HTERT RPE-1 (cell line): Measurements from ENCODE around the gene RHOC.

Experiments used
- in situ Hi-C: fragments of 300-500 bp; cut with MboI; formaldehyde crosslinking; loops from 4 replicates; pipeline ENCODE4 v1.14.3; 2020; ENCODE audit warnings: low sequenced_read_pairs

RHOC gene

GRCh38 chr1:112702420-112703261 is 4.3 kb downstream of the RHOC start:
- in situ Hi-C loops: no loop called here

GRCh38 chr1:112702067-112702395 is 4.9 kb downstream of the RHOC start:
- in situ Hi-C loops: no loop called here

GRCh38 chr1:112701227-112702066 is 5.5 kb downstream of the RHOC start:
- in situ Hi-C loops: no loop called here

GRCh38 chr1:112700290-112701226 is 6.4 kb downstream of the RHOC start:
- in situ Hi-C loops: no loop called here

GRCh38 chr1:112699425-112700144 is 7.3 kb downstream of the RHOC start:
- in situ Hi-C loops: no loop called here

GRCh38 chr1:112698366-112699310 is 8.3 kb downstream of the RHOC start:
- in situ Hi-C loops: no loop called here

GRCh38 chr1:112697781-112698201 is 9.1 kb downstream of the RHOC start:
- in situ Hi-C loops: no loop called here

GRCh38 chr1:112696578-112697314 is 10.2 kb downstream of the RHOC start:
- in situ Hi-C loops: no loop called here

- in situ Hi-C loops: no loop called here
Observed at GRCh38 chr1:112695276-112695675, 11.7 kb downstream of the RHOC start.

GRCh38 chr1:112694363-112694929 is 12.5 kb downstream of the RHOC start:
- in situ Hi-C loops: no loop called here

GRCh38 chr1:112693821-112694220 is 13.1 kb downstream of the RHOC start:
- in situ Hi-C loops: no loop called here

GRCh38 chr1:112692681-112693080 is 14.2 kb downstream of the RHOC start:
- in situ Hi-C loops: no loop called here

GRCh38 chr1:112689842-112690237 is 17.1 kb downstream of the RHOC start:
- in situ Hi-C loops: no loop called here

- in situ Hi-C loops: no loop called here
Observed at GRCh38 chr1:112689196-112689841, 17.6 kb downstream of the RHOC start.

- in situ Hi-C loops: no loop called here
Observed at GRCh38 chr1:112688781-112689193, 18.1 kb downstream of the RHOC start.

- in situ Hi-C loops: no loop called here
Observed at GRCh38 chr1:112687785-112688496, 19.0 kb downstream of the RHOC start.

GRCh38 chr1:112687361-112687760 is 19.6 kb downstream of the RHOC start:
- in situ Hi-C loops: no loop called here
